DMS 273 (cell line): ENCODE results near the gene LMBR1.

Source experiments
- DNase-seq: peaks from one replicate; lab custom pipeline; 2025; ENCODE audit not compliant: unreplicated experiment; lab: John Stamatoyannopoulos, UW

Gene LMBR1

DNA sequence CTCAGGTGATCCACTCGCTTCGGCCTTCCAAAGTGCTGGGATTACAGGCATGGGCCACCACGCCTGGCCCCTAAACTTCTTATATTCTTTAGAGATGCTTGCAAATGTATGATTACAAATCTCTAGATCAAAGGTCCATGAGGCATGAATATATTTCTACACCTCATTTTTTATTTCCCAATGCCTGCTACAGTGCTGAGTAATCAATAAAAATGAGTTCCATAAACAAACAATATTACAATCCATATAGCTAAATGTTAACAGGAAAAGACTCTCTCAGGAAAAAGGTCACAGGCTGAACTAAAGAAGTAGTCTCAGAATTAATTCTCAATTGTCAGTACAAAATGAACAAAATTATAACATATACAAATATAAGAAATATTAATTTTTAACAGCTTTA is 90.8 kb downstream of the LMBR1 start:
- DNase-seq, result no peak

DNA sequence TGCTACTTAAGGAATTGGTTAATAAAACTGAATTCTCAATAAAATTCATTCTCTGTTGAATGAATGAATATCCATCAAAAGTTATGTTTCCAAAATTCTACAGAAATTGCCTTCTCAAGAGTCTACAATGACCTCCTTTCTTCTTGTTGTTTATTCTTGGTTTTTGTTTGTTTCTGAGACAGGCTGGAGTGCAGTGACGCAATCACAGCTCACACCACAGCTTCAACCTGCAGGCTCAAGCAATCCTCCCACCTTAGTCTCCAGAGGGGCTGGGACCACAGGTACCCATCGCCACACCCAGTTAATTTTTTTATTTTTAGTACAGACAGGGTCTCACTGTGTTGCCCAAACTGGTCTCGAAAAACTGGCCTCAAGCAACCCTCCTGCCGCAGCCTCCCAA is 97.6 kb downstream of the LMBR1 start:
- no peak for DNase-seq

DNA sequence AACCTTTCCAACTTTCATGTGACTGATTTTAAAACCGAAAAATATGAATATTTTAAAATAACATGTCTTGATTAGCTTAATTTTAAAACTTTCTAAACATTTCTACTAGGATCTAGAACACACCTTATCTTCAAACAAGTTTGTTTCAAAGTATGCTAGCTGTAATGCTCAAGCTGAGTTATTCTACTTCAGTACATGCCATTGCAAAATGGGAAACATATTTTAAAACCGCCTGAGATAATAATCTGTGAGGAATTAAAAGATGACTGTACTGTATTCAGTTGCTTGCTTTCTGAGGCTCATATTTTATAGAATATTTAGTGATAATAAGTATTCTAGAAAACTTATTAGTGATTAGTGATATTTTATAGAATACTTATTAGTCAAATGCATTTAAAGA is 99.6 kb downstream of the LMBR1 start:
- no peak for DNase-seq

DNA sequence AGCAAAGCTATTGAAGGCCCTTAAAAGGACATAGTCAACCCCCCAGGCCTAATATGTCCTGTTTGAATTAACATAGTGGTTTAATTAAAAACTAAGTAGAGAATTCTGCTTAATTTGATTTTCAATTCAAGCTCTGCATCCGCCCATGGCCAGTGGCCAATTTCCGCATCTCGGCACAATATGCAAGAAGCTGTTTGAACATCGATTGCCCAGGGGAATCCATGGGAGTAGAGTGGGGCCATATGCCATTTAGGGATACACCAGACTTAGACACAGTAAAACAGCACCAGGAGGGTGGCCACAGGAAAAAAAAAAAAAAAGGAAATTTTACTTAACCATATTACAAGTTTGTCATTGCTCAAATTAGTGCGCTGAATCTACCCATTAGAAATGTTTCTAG is 100.4 kb downstream of the LMBR1 start:
- peak; percentile 34 for DNase-seq

DNA sequence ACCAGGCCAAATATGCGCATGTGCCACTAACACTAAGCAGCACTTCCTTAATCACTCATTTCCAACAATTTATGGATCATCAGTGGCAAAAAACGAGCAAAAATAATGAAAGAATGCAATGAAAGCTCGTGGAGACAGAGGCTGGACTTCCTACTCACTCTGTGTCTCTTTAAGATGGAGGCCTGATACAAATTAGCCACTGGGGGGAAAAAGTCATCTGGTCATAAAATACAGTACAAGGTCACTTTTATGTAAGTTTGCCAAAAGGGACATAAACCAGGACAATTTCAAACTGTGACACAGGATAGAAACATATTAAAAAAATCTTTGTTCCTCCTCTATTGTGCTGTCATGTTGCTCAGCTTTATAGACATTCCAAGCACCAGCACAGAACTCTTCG is 101.7 kb downstream of the LMBR1 start:
- no peak for DNase-seq

DNA sequence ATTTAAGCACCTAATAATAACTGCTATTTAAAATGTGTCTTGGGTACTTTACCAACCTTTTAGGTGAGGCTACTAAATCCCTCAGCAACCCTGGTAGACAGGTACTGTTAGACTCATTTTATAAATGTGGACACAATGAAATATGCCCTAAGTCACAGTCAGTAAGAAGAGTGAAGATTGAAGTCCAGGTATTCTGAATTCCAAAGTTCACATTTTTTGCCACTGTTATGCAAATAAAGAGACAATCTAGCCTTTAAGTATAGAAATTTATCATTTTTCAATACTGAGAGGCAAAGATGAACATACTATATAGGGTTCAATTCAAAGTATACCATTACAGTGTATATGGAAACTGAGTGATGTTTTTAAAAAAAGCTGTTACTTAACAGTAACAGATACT is 102.7 kb downstream of the LMBR1 start:
- DNase-seq, result no peak

DNA sequence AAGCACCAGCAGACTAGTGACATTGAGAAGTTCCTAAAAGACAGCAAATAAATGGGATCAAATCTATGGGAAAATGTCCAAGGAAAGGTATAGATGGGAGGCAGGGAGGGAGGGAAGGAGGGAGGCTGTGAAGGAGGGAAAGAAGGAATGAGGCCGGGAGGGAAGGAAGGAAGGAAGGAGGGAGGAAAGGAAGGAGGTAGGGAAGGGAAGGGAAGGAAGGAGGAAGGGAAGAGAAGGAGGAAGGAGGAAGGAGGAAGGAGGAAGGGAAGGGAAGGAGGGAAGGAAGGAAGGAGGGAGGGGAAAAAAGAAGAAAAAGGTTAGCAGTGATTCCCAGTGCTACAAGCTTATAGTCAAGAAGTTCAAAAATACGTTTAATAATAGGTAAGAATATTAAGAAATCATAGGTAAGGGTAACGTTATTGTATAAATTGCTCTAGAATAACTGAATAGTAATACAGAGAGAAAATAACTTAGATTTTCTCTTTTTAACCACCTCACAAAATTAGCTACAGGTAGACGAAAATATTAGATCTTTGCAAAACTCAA is 106.9 kb downstream of the LMBR1 start:
- no peak for DNase-seq

DNA sequence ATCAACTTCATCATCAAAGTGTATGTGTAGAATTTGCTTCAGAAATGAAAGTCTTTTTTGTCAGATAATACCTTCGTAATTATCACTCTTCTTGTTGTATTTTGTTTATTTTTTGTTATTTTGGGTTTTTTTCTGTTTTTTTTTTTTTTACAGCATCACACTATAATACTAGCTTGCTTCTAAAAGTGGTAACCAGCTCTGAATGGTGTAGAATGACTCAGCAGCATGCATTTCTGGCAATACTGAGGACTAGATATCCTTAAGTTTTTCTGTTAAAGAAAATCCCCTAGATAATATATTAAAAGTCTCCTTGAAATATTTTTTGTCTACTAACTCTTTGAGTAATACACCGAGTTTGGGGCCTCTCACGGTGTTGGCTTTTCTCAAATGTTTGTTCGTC is 109.1 kb downstream of the LMBR1 start:
- no peak for DNase-seq

DNA sequence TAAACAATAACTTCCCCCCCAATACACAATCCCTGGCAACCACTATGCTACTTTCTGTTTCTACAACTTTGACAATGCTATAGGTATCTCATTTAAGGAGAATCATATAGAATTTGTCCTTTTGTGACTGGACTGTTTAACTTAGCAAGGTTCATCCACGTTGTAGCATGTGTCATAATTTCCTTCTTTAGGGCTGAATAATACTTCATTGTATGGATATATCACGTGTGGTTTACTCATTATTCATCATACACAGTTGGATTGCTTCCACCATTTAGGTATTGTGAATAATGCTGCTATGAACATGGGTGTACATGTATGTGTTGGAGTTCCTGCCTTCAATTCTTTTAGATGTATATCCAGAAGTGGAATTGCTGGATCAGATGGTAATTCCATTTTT is 111.0 kb downstream of the LMBR1 start:
- DNase-seq, result no peak

DNA sequence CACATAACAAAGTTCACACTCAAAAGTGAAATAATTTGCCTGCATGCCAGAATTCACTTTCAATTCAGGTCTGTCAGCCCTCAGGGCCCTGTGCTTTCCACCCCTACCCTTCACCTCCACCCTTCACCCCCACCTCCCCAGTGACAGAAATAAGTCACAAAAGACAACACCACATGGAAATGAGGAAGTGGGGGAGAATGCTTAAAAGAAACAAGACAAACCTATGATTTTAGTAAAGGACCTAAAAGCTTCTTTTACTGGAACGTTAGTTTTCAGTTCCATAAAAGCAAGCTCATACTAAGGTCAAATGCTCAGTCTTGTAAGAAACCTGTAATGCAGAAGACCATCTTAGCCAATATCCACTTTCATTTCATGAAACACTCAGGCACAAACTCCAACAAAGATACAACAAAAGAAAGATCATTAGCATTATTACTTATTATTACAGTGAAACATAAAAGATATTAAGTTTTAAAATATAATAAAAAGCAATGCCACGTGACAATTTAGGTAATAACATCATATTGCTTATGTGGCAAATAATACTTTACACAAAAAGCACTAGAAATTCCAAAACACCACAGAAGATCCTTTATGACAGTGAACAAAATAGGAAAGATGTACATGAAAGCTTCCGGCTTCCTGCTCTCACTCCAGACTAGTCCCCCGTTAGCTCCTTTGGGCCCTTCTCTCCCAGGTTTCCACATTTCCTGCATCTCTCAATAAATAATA is 112.1 kb downstream of the LMBR1 start:
- DNase-seq, result no peak

DNA sequence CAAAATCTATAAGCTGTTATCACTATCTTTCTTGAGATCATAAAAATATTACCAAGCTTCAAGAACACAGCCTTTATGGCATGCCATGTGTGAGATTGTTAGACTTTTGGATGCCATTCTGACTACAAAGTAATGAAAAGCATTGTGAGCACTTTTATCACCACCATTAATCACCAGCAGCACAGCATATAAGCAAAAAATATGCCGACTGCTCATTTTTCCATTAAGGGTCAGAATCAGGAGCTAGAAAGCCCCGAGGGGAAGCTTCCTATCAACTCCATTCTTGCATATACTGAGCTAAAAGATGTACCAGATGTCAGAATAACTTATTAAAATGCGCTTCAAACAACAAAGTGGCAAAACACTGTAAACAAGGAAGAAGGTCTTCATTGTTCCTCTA is 114.3 kb downstream of the LMBR1 start:
- no peak for DNase-seq

DNA sequence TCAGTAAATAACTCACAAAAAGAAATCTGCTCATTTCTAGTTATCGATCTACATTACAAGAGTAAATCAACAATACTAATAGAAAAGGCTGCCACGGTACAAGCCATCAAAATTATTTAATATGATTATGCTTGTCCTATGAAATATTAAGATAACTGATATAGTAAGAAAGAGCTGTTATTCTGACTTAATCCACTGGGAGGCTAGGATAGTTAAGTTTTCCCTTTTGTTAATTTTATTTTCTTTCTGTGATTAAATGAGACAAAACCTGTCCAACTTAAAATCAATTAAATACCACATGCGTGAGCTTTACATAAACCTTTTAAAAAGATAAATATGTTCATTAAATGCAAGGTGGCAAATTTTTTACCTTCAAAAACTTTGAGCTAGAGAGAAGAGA is 114.8 kb downstream of the LMBR1 start:
- no peak for DNase-seq

DNA sequence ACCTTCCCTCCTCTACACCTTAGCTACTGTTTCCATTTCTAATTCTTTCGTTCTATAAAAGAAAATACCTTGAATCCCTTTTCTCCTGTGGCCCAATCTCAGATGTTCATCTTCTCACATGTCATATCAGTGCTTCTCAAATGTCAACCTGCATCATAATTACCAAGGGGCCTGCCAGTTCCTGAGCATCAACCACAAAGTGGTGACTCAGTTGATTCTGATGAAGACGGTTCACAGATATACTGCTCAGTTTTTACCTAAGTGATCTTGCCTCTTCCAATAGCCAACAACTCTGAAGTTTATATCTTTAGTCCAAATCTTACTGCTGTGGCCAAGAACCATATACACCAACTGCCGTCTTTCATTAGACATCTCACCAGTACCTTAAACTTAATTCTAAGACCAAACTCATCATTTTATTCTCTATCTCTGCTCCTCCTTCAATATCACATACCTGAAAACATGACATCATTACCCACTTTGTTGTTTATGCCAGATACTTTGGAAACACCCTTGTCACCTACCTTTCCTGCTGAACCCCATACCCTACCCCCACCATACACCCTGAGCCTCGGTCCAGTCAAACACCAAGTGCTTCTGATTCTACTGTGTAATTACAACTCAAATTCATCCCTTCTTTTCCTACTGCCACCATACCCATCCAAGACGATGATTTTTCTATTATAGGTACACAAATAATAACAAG is 115.5 kb downstream of the LMBR1 start:
- no peak for DNase-seq

DNA sequence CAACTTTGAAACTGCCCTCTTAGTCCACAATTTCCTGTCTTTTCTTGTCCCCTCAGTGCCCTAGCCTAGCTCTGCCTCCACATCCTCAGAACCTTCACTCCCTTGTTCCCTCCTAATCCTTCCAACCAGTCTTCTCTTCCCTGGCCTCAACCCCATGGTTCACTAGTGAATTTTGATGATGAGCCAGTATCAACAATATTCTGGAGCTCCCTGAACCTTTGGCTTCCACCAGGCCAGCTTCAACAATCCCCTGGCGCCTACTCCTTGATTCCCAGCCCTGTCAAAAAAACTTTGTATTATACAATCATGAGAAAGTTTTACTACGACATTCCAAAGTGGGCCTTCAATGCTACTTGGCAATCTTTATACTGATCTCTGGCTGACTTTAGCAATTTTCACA is 116.5 kb downstream of the LMBR1 start:
- DNase-seq, result no peak

DNA sequence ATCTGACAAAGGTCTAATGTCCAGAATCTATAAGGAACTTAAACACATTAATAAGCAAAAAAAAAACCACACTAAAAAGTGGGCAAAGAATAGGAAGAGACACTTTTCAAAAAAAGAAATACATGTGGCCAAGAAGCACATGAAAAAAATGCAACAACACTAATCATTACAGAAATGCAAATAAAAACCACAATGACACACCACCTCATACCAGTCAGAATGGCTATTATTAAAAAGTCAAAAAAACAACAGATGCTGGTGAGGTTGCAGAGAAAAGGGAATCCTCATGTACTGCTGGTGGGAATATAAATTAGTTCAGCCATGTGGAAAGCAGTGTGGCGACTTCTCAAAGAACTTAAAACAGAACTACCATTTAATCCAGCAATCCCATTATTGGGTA is 119.0 kb downstream of the LMBR1 start:
- no peak for DNase-seq

DNA sequence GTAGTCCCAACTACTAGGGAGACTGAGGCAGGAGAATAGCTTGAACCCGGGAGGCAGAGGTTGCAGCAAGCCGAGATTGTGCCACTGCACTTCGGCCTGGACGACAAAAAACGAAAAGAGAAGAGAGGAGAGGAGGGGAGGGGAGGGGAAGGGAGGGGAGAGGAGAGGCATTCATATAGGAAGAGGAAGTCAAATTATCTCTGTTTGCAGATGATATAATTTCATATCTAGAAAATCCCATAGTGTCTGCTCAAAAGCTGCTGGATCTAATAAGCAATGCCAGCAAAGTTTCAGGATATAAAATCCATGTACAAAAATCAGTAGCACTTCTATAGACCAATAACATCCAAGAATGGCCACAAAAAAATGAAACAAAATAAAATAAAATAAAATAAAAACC is 120.3 kb downstream of the LMBR1 start:
- DNase-seq, result no peak

DNA sequence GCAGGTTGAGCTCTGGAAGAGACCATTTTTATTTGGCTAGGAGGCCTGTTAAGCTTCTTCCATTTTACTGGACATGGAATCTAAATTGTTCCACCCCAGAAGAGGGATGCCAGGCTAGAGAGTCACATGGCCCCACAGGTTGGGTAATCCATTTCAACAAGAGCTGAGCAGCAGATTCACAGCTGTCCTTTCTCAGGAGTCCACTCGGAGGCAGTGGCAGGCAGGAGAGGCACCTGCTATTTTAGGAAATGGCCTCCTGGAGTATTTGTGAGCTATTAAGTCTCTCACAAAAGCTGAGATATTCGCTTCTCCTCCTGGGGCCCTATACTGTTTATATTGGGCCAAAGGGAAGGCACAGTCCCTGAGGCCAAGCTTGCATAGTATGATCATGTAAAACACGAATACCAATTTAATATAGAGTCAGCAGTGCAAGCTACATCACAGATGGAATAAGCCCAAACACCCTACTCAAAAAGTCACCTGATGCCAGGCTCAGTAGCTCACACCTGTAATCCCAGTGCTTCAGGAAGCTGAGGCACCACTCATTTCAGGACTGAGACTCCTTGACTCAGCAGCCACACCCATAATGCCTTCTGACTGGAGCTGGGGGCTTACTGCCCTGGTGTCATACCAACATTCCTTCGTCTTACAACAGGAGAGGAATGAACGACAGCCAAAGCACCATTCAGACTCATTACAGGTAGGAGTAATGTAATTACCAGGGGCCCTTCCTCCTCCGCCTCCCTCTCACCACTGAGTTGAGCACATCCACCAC is 124.1 kb downstream of the LMBR1 start:
- DNase-seq, result peak; percentile 26

DNA sequence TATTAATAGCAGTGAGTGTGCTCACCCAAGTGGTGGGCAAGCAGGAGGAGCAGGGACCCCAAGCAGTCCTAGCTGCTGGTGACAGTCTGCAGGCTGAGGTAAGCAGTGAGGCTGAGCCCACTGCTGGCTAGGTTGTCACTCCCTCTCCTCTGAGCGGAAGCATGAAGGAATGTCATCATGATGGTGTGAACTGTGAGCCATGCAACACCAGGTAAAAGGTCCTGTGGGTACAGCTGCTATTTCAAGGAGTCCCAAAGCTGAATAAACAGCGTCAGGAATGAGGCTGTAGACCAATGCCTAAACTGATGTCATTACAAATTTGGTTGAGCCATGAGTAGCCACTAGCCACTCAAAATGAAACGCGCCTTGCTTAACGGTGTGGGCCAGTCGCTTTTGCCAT is 126.3 kb downstream of the LMBR1 start:
- no peak for DNase-seq

DNA sequence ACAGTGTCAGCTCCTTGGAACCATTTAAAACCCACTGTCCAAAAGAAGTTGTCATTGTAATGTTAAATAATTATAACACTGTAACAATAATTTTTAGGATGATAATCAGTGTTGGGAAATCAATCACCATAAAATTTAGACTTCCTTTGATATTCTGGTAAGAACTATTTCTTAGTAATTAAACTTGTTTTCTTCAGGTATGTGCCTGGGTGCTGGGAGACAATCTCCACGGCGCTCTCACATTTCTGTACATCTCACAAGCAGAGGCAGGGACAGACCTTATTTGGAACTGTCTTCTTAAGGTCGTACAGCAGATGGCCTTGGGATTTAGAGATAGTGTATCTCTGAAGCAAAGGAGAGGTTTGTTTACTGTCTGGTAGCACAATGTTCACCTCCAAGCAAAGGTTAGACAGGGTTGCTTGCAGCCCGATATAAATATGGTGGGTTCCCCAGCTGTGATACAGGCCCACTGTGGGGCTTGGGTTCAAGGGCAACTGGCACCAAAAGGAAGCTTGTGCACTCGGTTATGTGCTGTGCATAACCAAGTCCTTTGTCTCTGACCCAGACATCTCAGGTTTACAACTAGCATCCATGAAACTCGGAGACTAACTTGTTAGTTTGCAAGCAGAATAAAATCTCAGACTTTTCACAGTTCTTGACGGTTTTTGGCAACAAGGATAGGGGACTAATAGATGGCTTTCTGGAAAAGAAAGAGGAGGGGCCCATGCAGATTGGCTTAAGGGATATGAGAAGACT is 126.9 kb downstream of the LMBR1 start:
- peak; percentile 27 for DNase-seq

DNA sequence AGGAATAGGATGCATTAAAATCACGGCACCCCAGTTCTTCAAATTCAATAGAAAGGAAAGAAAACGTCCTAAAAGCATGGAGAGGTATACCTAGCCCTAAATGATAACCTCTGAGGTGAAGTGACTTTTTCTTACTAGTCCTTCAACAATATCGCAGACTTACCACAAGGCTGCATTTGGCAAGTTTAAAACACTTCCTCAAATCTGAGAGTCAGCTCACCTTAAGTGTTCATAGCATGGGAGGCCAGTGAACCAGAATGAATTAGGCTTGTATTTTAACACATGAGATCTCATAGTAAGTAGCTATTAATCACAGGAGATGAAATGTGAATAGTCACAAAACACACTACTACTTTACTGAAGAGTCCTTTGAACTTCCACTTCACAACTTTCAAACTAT is 128.2 kb downstream of the LMBR1 start:
- no peak for DNase-seq

DNA sequence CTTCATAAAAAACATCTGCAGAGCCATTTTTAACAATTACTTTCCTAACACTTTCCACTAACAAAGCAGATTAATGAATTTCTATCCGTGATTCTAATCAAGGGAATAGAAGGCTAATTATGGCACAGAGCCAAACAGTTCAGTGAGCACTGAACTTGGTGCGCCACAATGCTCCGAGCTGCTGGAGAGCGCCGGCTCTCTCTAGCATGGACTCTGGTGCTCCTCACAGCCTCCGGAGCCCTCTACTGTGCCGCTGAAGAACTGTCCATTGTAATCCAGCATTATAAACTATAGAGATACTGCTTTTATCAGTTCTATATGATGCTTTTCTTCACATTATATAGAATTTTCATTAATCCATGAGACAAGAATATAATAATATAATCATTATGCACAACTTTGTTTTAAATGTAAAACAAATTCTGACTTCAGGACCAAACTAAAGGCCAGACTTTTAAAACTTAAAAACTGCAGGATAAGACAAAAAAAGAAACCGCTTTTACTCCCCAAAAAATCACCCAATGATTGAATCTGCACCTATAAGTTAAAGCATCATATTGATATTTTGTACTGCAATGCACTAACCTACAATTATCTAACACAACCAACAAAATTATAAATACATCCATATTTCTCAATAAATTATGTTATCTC is 128.8 kb downstream of the LMBR1 start:
- peak; percentile 75 for DNase-seq
